ENCODE data around the gene UIMC1.

UIMC1 gene

GRCh38 chr5:176866707-176867310 lies 139.8 kb downstream of the UIMC1 start:
- H3K4me3 ChIP-seq (ENCODE audit: low read depth, low read length) = no peak overlapping the region

GRCh38 chr5:176865964-176866363 lies 140.6 kb downstream of the UIMC1 start:
- no peak overlapping the region for H3K4me3 ChIP-seq (ENCODE audit: low read depth, low read length)
- no peak for TF ChIP-seq CTCF (IDR thresholded peaks at IDR 0.05; ENCODE audit: low read depth, low read length)

More at GRCh38 chr5:176866707-176867310, 139.8 kb downstream of the UIMC1 start:
- no peak for TF ChIP-seq CTCF (IDR thresholded peaks at IDR 0.05; ENCODE audit: low read depth, low read length)

- no peak for TF ChIP-seq CTCF (IDR thresholded peaks at IDR 0.05; ENCODE audit: low read depth, low read length)
- H3K4me3 ChIP-seq (ENCODE audit: low read depth, low read length) = no peak overlapping the region
These were observed 141.8 kb downstream of the UIMC1 start for GRCh38 chr5:176864755-176865154.

GRCh38 chr5:176863765-176864098 lies 142.8 kb downstream of the UIMC1 start:
- no peak overlapping the region for H3K4me3 ChIP-seq (ENCODE audit: low read depth, low read length)
- TF ChIP-seq CTCF (IDR thresholded peaks at IDR 0.05; ENCODE audit: low read depth, low read length) = no peak

GRCh38 chr5:176863041-176863764 lies 143.4 kb downstream of the UIMC1 start:
- TF ChIP-seq CTCF (IDR thresholded peaks at IDR 0.05; ENCODE audit: low read depth, low read length) = no peak
- H3K4me3 ChIP-seq (ENCODE audit: low read depth, low read length) = no peak overlapping the region

- no peak overlapping the region for H3K4me3 ChIP-seq (ENCODE audit: low read depth, low read length)
- TF ChIP-seq CTCF (IDR thresholded peaks at IDR 0.05; ENCODE audit: low read depth, low read length) = no peak
These were observed 144.1 kb downstream of the UIMC1 start for GRCh38 chr5:176862330-176862995.

GRCh38 chr5:176861276-176861675 lies 145.3 kb downstream of the UIMC1 start:
- no peak for TF ChIP-seq CTCF (IDR thresholded peaks at IDR 0.05; ENCODE audit: low read depth, low read length)
- H3K4me3 ChIP-seq (ENCODE audit: low read depth, low read length) = no peak overlapping the region
